DOHH2 (cell line): Measurements from ENCODE around the gene SUCLA2.

ENCODE experiments used
- H3F3A ChIP-seq: fragments of 200-600 bp; sonication (generic), shearing (Covaris generic); 2 replicates; pipeline ENCODE4 v1.6.0; 2016; ENCODE audit warnings: antibody characterized with exemption, mild to moderate bottlenecking; ENCODE audit not compliant: control insufficient read depth, insufficient read depth
- H3K27ac ChIP-seq: fragments of 200-600 bp; sonication (generic); 2 replicates; pipeline ENCODE4 v1.5.1; 2014; ENCODE audit warnings: low read depth, mild to moderate bottlenecking, low read length, moderate library complexity
- H3K27me3 ChIP-seq: fragments of 200-600 bp; sonication (generic); 2 replicates; pipeline ENCODE4 v1.6.1; 2014; ENCODE audit warnings: mild to moderate bottlenecking, low read length, mixed read lengths; ENCODE audit not compliant: control insufficient read depth
- H3K36me3 ChIP-seq: fragments of 200-600 bp; sonication (generic); 2 replicates; pipeline ENCODE4 v1.6.1; 2014; ENCODE audit warnings: mild to moderate bottlenecking, low read length, moderate library complexity, mixed read lengths; ENCODE audit not compliant: control insufficient read depth
- H3K4me1 ChIP-seq: fragments of 200-600 bp; sonication (generic); 2 replicates; pipeline ENCODE4 v1.6.1; 2014; ENCODE audit warnings: mild to moderate bottlenecking, low read length, mixed read lengths; ENCODE audit not compliant: control insufficient read depth
- H3K4me2 ChIP-seq: fragments of 200-600 bp; sonication (generic); 2 replicates; pipeline ENCODE4 v1.6.0; 2014; ENCODE audit warnings: mild to moderate bottlenecking, low read length, moderate library complexity
- H3K4me3 ChIP-seq: fragments of 200-600 bp; sonication (generic); 2 replicates; pipeline ENCODE4 v1.5.1; 2014; ENCODE audit warnings: mild to moderate bottlenecking, low read length, mixed read lengths
- H3K79me2 ChIP-seq: fragments of 200-600 bp; sonication (generic); 2 replicates; pipeline ENCODE4 v1.6.1; 2014; ENCODE audit warnings: mild to moderate bottlenecking, low read length, mixed read lengths; ENCODE audit not compliant: control insufficient read depth
- H3K9me2 ChIP-seq: fragments of 200-600 bp; sonication (generic); replicated peaks from 2 replicates; pipeline ENCODE4 v1.6.1; 2014; ENCODE audit warnings: mild to moderate bottlenecking, low read length, mixed read lengths; ENCODE audit not compliant: control insufficient read depth
- H3K9me3 ChIP-seq: fragments of 200-600 bp; sonication (generic); 2 replicates; pipeline ENCODE4 v1.6.1; 2014; ENCODE audit warnings: antibody characterized with exemption, low read length, mixed read lengths; ENCODE audit not compliant: control insufficient read depth, insufficient read depth
- H4K20me1 ChIP-seq: fragments of 200-600 bp; sonication (generic); 2 replicates; pipeline ENCODE4 v1.6.0; 2014; ENCODE audit warnings: low read depth, mild to moderate bottlenecking, antibody characterized with exemption, low read length, moderate library complexity; ENCODE audit not compliant: control insufficient read depth, insufficient read depth
- CTCF ChIP-seq: fragments of 200-600 bp; sonication (generic); IDR thresholded peaks from one replicate; pipeline ENCODE4 v1.5.1; 2014; ENCODE audit warnings: antibody characterized with exemption, mild to moderate bottlenecking, low read depth, low read length; ENCODE audit not compliant: poor library complexity, severe bottlenecking
- EZH2phosphoT487 ChIP-seq: fragments of 200-600 bp; sonication (generic); IDR thresholded peaks from 2 replicates; pipeline ENCODE4 v1.6.1; 2017; ENCODE audit warnings: borderline replicate concordance, mild to moderate bottlenecking, antibody characterized with exemption, low read length, moderate library complexity, mixed read lengths

The SUCLA2 gene

GRCh38 chr13:47929156-47929555 lies 71.9 kb downstream of the SUCLA2 start:
- no peak for TF ChIP-seq CTCF
- no peak for TF ChIP-seq EZH2phosphoT487
- no peaks in the 10 kb centered on the region for H4K20me1 ChIP-seq

DNA sequence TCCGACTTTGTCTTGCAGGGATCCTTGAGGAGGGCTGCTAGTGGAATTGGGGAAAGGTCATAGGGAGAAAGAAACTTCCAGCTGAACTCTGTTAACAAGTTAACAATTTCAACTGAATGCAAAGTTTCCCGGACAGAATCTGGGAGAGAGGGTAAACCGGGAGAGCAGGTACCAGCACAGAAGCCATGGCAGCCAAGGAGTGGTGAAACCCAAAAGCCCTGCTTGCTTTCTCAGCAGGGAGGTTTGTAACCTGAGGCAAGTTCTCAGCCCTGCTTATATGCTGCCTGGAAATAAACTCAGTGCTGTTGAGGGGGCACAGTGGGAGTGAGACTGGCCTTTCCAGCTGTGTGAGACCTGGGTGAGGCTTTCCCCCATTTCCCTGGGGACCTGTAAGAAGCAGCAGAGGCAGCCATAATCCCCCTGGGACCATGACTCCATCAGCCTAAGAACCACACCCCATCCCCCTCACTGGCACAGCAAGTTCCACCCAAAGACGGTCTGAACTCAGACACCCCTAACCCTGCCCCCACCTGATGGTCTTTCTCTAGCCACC lies 84.0 kb downstream of the SUCLA2 start:
- TF ChIP-seq CTCF (no peak), EZH2phosphoT487 (no peak)
- no peaks in the 10 kb centered on the region for H3K4me1 ChIP-seq
- no peaks in the 10 kb centered on the region for H3K79me2 ChIP-seq
- no peaks in the 10 kb centered on the region for H3F3A ChIP-seq
- no peak overlapping the region for H3K4me3 ChIP-seq
- H3K9me3 ChIP-seq, result no peaks in the 10 kb centered on the region
- H3K27ac ChIP-seq, result no peak overlapping the region
- no peaks in the 10 kb centered on the region for H3K36me3 ChIP-seq
- H4K20me1 ChIP-seq, result no peaks in the 10 kb centered on the region
- H3K9me2 ChIP-seq, result no peaks in the 10 kb centered on the region
- no peaks in the 10 kb centered on the region for H3K27me3 ChIP-seq
- no peak overlapping the region for H3K4me2 ChIP-seq

More at GRCh38 chr13:47929156-47929555, 71.9 kb downstream of the SUCLA2 start:
- Histone ChIP-seq H3K4me3 (no peak overlapping the region), H3K36me3 (no peaks in the 10 kb centered on the region), H3K9me2 (no peaks in the 10 kb centered on the region), H3K79me2 (no peaks in the 10 kb centered on the region), H3F3A (no peaks in the 10 kb centered on the region), H3K4me1 (peaks cover 10% of the 10 kb centered on the region), H3K4me2 (no peak overlapping the region), H3K27ac (no peak overlapping the region), H3K27me3 (peaks cover 5% of the 10 kb centered on the region; the same call in 1 of the 2 replicates), H3K9me3 (no peaks in the 10 kb centered on the region)

GRCh38 chr13:47908197-47908902 lies 92.7 kb downstream of the SUCLA2 start:
- TF ChIP-seq EZH2phosphoT487 (no peak), CTCF (no peak)
- H3K9me3 ChIP-seq, result no peaks in the 10 kb centered on the region
- H3K36me3 ChIP-seq, result no peaks in the 10 kb centered on the region
- H3K4me3 ChIP-seq, result no peak overlapping the region
- H3K27me3 ChIP-seq, result no peaks in the 10 kb centered on the region
- H3K4me2 ChIP-seq, result no peak overlapping the region
- H4K20me1 ChIP-seq, result no peaks in the 10 kb centered on the region
- no peaks in the 10 kb centered on the region for H3K4me1 ChIP-seq
- no peaks in the 10 kb centered on the region for H3F3A ChIP-seq
- no peak overlapping the region for H3K27ac ChIP-seq
- no peaks in the 10 kb centered on the region for H3K9me2 ChIP-seq
- no peaks in the 10 kb centered on the region for H3K79me2 ChIP-seq
